ENCODE measurements around the gene CYP4F12. TPM values are rescaled to one million over a fixed set of nuclear protein-coding genes. Genes with fewer than 3 reads are reported as not detected.

The CYP4F12 gene
- total and polyA plus RNA-seq, 2 donors (not counting 3 experiments of a cell fraction or from before 2014, with no cell fraction given), result not detected

DNA sequence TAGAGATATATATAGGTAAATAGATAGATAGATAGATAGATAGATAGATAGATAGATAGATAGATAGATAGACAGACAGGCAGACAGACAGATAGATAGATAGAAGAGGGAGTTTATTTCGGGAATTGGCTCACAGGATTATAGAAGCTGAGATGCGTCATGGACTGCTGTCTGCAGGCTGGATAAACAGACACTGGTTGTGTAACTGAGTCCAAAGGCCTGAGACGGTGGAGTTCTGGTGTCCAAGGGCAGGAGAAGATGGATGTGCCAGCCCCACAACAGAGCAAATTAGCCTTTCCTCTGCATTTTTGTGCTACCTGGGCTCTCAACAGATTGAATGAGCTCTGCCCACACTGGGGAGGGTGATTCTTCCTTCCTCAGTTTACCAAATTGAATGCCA, 29.5 kb upstream of the CYP4F12 start:
- FAIRE-seq (no peak), DNase-seq (ENCODE audit: low read depth, low spot score) (no peak)

More for the DNA sequence above, 29.5 kb upstream of the CYP4F12 start:
- TF ChIP-seq POLR2A (IDR thresholded peaks at IDR 0.05; ENCODE audit: low read depth, low read length) (no peak), GATA2 (IDR thresholded peaks at IDR 0.05; ENCODE audit: insufficient read depth, insufficient read length, low read depth, low read length) (no peak), POLR2AphosphoS5 (IDR thresholded peaks at IDR 0.05; ENCODE audit: insufficient read depth, low read depth, low read length) (no peak), JUN (IDR thresholded peaks at IDR 0.05; ENCODE audit: borderline replicate concordance, insufficient read depth, insufficient read length, low read depth) (no peak), MYC (IDR thresholded peaks at IDR 0.05; ENCODE audit: low read depth, low read length) (no peak), EZH2 (IDR thresholded peaks at IDR 0.05; ENCODE audit: borderline replicate concordance, low read depth, low read length, severe bottlenecking) (no peak), FOS (IDR thresholded peaks at IDR 0.05; ENCODE audit: borderline replicate concordance, insufficient read depth, low read length) (no peak)
- TF ChIP-seq, protein P1, sequence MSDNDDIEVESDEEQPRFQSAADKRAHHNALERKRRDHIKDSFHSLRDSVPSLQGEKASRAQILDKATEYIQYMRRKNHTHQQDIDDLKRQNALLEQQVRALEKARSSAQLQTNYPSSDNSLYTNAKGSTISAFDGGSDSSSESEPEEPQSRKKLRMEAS (IDR thresholded peaks at IDR 0.05; ENCODE audit: insufficient read depth, insufficient read length), result no peak
- TF ChIP-seq, protein P2, sequence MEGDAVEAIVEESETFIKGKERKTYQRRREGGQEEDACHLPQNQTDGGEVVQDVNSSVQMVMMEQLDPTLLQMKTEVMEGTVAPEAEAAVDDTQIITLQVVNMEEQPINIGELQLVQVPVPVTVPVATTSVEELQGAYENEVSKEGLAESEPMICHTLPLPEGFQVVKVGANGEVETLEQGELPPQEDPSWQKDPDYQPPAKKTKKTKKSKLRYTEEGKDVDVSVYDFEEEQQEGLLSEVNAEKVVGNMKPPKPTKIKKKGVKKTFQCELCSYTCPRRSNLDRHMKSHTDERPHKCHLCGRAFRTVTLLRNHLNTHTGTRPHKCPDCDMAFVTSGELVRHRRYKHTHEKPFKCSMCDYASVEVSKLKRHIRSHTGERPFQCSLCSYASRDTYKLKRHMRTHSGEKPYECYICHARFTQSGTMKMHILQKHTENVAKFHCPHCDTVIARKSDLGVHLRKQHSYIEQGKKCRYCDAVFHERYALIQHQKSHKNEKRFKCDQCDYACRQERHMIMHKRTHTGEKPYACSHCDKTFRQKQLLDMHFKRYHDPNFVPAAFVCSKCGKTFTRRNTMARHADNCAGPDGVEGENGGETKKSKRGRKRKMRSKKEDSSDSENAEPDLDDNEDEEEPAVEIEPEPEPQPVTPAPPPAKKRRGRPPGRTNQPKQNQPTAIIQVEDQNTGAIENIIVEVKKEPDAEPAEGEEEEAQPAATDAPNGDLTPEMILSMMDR (IDR thresholded peaks at IDR 0.05; ENCODE audit: extremely low read depth in 1 of 2, insufficient read depth in 1 of 2, low read depth in 1 of 2, low read length in 2 of 2), result no peak
- no peaks in the 10 kb centered on the region for H3K4me1 ChIP-seq (ENCODE audit: control insufficient read depth, extremely low read depth, insufficient read depth, low read length)
- CTCF ChIA-PET, result no interaction called here
- no peaks in the 10 kb centered on the region for H3K36me3 ChIP-seq (ENCODE audit: control insufficient read depth in 2 of 2, extremely low read depth in 1 of 2, insufficient read depth in 2 of 2, low read length in 2 of 2)
- no peaks in the 10 kb centered on the region for H3K79me2 ChIP-seq (ENCODE audit: control insufficient read depth, insufficient read depth, low read length)
- dilution Hi-C loops (cut with MboI; ENCODE audit: extremely low pct_ligation_motif_present, low sequenced_read_pairs), result no loop called here
- no peak overlapping the region for H3K4me3 ChIP-seq (replicated peaks in 1 of 3; ENCODE audit: insufficient read depth in 1 of 3, low read depth in 1 of 3, low read length in 3 of 3)
- H3K4me2 ChIP-seq (ENCODE audit: insufficient read depth, low read length), result no peak overlapping the region
- no peak overlapping the region for H3K27ac ChIP-seq (ENCODE audit: insufficient read depth, low read depth, low read length)
- no peaks in the 10 kb centered on the region for H3K27me3 ChIP-seq (ENCODE audit: control insufficient read depth in 2 of 2, insufficient read depth in 2 of 2, low read length in 2 of 2)
- H3K9me1 ChIP-seq (replicated peaks; ENCODE audit: control insufficient read depth, extremely low read depth, insufficient read depth, low read length), result no peaks in the 10 kb centered on the region
- intact Hi-C loops (cut with micrococcal nuclease), result no loop called here
- no peaks in the 10 kb centered on the region for H4K20me1 ChIP-seq (replicated peaks; ENCODE audit: control insufficient read depth, extremely low read depth, insufficient read depth, low read length)
- H3K9me3 ChIP-seq (replicated peaks; ENCODE audit: control insufficient read depth, insufficient read depth, low read length), result no peaks in the 10 kb centered on the region
- no peak overlapping the region for H3K9ac ChIP-seq (replicated peaks; ENCODE audit: extremely low read depth, insufficient read depth, low read length)
- H2AFZ ChIP-seq (ENCODE audit: low read depth, low read length), result no peak overlapping the region
- no TSS peak for BruUV-seq (replicated peaks)
- POLR2A ChIA-PET, result no interaction called here
